Forelimb muscle (tissue), 1 donor: ENCODE results near the gene UFD1. TPM values are rescaled to one million over a fixed set of nuclear protein-coding genes. Genes with fewer than 3 reads are reported as not detected.
"Not testable (repeated sequence)": the region's sequence is repeated elsewhere in the genome, so short reads cannot be mapped to it uniquely, and the experiment has no call there.

Experiments
- DNase-seq: peaks from one replicate; pipeline ENCODE4 v3.0.0-alpha.2; 2013; ENCODE audit warnings: low read depth
- polyA plus RNA-seq: library from polyadenylated mRNA; unstranded; fragments of 120-200 nt; gene quantifications from one replicate; pipeline ENCODE4 v1.2.1, GENCODE V29; 2013; ENCODE audit not compliant: insufficient read length

Gene UFD1
- polyA plus RNA-seq, 1 donor: 40.7 TPM

- no peak for DNase-seq
Measured at GRCh38 chr22:19449422-19449767, 29.6 kb downstream of the UFD1 start.

GRCh38 chr22:19448739-19449421 lies 30.1 kb downstream of the UFD1 start:
- no peak for DNase-seq

- no peak for DNase-seq
Measured at GRCh38 chr22:19448076-19448607, 30.9 kb downstream of the UFD1 start.

GRCh38 chr22:19447330-19448075 lies 31.5 kb downstream of the UFD1 start, which contains the start of gene C22orf39:
Gene C22orf39, minus strand, starts transcription at chr22:19447711. Its CDS starts 23 bp downstream, at chr22:19447688.
- DNase-seq: peak; percentile 90

GRCh38 chr22:19446603-19447329 lies 32.2 kb downstream of the UFD1 start:
- no peak for DNase-seq

- DNase-seq: not testable (repeated sequence)
Measured at GRCh38 chr22:19445279-19445982, 33.6 kb downstream of the UFD1 start.

GRCh38 chr22:19443544-19444211 lies 35.3 kb downstream of the UFD1 start:
- DNase-seq: no peak

- no peak for DNase-seq
Measured at GRCh38 chr22:19442166-19442565, 36.8 kb downstream of the UFD1 start.

- DNase-seq: no peak
Measured at GRCh38 chr22:19440411-19441195, 38.4 kb downstream of the UFD1 start.

- DNase-seq: no peak
Measured at GRCh38 chr22:19438298-19438697, 40.7 kb downstream of the UFD1 start.

GRCh38 chr22:19436444-19437161 lies 42.4 kb downstream of the UFD1 start:
- not testable (repeated sequence) for DNase-seq

- no peak for DNase-seq
Measured at GRCh38 chr22:19434829-19435580, 44.0 kb downstream of the UFD1 start.

GRCh38 chr22:19434401-19434800 lies 44.6 kb downstream of the UFD1 start:
- no peak for DNase-seq

- peak; percentile 73 for DNase-seq
Measured at GRCh38 chr22:19432133-19432851, 46.7 kb downstream of the UFD1 start, which contains the start of gene MRPL40. Gene MRPL40, plus strand, starts transcription at chr22:19432545. Its CDS starts 10 bp downstream, at chr22:19432555.

- no peak for DNase-seq
Measured at GRCh38 chr22:19431649-19432132, 47.3 kb downstream of the UFD1 start, which contains the start of gene HIRA. Gene HIRA, minus strand, starts transcription at chr22:19431733. Its CDS starts 257 bp downstream, at chr22:19431476.

- DNase-seq: no peak
Measured at GRCh38 chr22:19430890-19431541, 48.0 kb downstream of the UFD1 start.
